GM15510 (cell line): Measurements from ENCODE around the gene ST14.

Experiments used
- POLR2A ChIP-seq: IDR thresholded peaks from 3 replicates; pipeline ENCODE4 v1.6.1; 2011; ENCODE audit warnings: borderline replicate concordance; ENCODE audit not compliant: insufficient read length; ENCODE audit errors: extremely low read depth

The ST14 gene

GRCh38 chr11:130148796-130149326, 10.7 kb upstream of the ST14 start:
- no peak for TF ChIP-seq POLR2A

- TF ChIP-seq POLR2A = no peak
These were observed 8.8 kb upstream of the ST14 start for GRCh38 chr11:130150790-130151189.

GRCh38 chr11:130151196-130151595, 8.4 kb upstream of the ST14 start:
- TF ChIP-seq POLR2A = no peak

GRCh38 chr11:130156108-130157022, 3.2 kb upstream of the ST14 start:
- TF ChIP-seq POLR2A = no peak

- TF ChIP-seq POLR2A = no peak
These were observed 2.5 kb upstream of the ST14 start for GRCh38 chr11:130157101-130157500.

GRCh38 chr11:130157840-130158239, 1.7 kb upstream of the ST14 start:
- no peak for TF ChIP-seq POLR2A

- TF ChIP-seq POLR2A = no peak
These were observed 443 bp upstream of the ST14 start for GRCh38 chr11:130159139-130159538.

GRCh38 chr11:130160498-130161155, 1.0 kb downstream of the ST14 start:
- no peak for TF ChIP-seq POLR2A

- no peak for TF ChIP-seq POLR2A
These were observed 2.0 kb downstream of the ST14 start for GRCh38 chr11:130161441-130162145.

GRCh38 chr11:130162733-130163132, 3.2 kb downstream of the ST14 start:
- TF ChIP-seq POLR2A = no peak

GRCh38 chr11:130163346-130164220, 4.0 kb downstream of the ST14 start:
- TF ChIP-seq POLR2A = no peak

GRCh38 chr11:130164221-130164570, 4.6 kb downstream of the ST14 start:
- no peak for TF ChIP-seq POLR2A

GRCh38 chr11:130165601-130166456, 6.2 kb downstream of the ST14 start:
- TF ChIP-seq POLR2A = no peak
